ENCODE results near the gene SMG1.
"Not testable (repeated sequence)": the region's sequence is repeated elsewhere in the genome, so short reads cannot be mapped to it uniquely, and the experiment has no call there.

Gene SMG1

DNA sequence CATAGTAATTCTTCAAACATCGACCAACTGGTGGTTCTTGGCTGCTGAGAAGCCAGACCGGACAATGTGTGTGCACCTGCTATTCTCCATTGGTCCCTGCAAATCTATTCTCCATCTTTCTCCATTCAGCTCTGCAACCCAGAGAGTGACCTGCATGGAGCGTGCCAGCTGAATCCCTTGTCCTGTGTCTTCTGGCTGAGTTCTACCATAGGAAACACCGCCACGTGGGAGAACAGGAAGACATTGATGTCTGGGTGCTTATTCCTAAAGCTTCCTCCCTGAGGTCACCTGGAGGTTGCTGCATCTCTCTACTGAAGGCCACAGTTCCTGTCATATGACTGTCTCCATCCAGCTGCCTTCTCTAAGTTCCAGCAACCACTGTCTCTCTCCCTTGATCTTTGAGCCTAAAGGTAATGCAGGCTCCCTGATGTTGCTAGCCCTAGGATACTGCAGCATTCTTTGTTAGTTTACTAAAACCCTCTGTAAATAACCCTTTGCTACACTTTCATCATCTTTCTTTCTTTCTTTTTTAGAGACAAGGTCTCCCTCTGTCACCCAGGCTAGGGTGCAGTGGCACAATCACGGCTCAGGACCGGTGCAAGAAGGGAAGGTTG is 10.6 kb upstream of the SMG1 start:
- TF ChIP-seq CTCF (IDR thresholded peaks at IDR 0.05; ENCODE audit: control extremely low read depth, extremely low read depth, low read depth, missing control alignments) = no peak
- POLR2A ChIA-PET = no interaction called here
- no peak for DNase-seq (ENCODE audit: extremely low spot score)
- CTCF ChIA-PET = interaction anchor here (2.7 kb wide), 1 partner anchor 9 kb away, joined by 9 read pairs; no protein-coding TSS in a partner anchor

GRCh38 chr16:18933501-18933900 is 7.3 kb upstream of the SMG1 start:
- ChIA-PET CTCF (interaction anchor here (1.2 kb wide), 2 partner anchors 10 to 18 kb away, joined by 3 read pairs; no protein-coding TSS in a partner anchor), POLR2A (no interaction called here)
- no peak for TF ChIP-seq CTCF (IDR thresholded peaks at IDR 0.05; ENCODE audit: control extremely low read depth, extremely low read depth, low read depth, missing control alignments)
- no peak for DNase-seq (ENCODE audit: extremely low spot score)

DNA sequence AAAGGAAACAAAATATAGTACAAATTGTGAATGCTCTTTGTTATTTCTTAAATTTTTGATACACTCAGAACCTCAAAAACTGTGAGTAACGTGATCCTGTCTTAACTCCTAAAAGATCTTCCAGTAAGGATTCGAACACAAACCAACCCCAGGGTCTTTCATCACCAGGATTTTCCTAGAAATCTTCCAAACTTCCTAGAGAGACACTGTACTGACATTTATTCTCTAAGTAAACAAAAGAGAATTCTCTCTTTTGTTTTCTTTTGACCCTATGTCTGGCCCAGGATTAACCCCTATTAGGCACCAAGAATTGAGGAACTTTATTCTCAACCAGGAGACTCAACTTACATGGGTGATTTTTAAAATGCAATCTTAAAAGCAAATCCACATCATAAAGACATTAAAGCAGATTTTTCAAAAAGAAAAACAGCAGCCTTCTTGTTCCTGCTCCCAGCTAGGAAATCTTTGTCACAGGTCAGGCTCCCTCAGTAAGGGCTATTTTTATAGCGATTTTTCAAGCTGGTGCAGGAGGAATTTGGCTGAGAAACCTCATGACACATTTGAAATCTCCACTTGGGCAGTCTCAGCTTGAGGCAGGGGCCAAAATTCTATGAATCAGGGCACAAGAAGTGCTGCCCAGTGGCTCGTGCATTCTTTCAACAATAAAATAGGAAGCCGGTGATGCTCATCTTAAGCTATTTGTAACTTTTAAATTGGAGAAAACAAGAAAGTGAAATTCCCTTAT is 6.2 kb upstream of the SMG1 start:
- TF ChIP-seq CTCF (IDR thresholded peaks at IDR 0.05; ENCODE audit: control extremely low read depth, extremely low read depth, low read depth, missing control alignments) = no peak
- no peak for DNase-seq (ENCODE audit: extremely low spot score)
- ChIA-PET CTCF (interaction anchor here (1.0 to 1.3 kb wide), 3 partner anchors 19 to 131 kb away, joined by 3 to 4 read pairs (median 3); partner anchors contain the start of gene ARL6IP1), POLR2A (no interaction called here)

DNA sequence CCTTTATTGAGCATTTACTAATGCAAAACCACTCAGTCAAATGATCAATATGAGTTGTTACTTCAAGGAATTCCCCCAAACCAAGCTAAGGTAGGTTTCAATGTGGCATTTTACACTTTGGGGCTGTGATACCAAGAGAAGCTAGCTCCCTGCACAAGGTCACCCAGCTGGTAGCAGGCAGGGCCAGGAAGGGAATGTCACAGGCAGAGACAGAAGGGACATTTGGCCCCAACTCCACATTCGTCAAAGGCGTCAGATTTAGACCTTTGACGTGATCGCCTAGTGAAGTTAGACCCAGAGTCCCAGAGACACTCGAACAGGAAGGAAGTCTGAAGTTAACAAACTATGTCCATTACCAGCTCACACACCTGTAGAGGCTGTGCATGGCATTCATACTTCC is 5.5 kb upstream of the SMG1 start:
- CTCF ChIA-PET = interaction anchor here (1.3 kb wide), 1 partner anchor 38 kb away, joined by 3 read pairs; no protein-coding TSS in a partner anchor
- POLR2A ChIA-PET = no interaction called here
- TF ChIP-seq CTCF (IDR thresholded peaks at IDR 0.05; ENCODE audit: control extremely low read depth, extremely low read depth, low read depth, missing control alignments) = no peak
- DNase-seq (ENCODE audit: extremely low spot score) = no peak

GRCh38 chr16:18930095-18930494 is 3.9 kb upstream of the SMG1 start:
- CTCF ChIA-PET = interaction anchor here (0.7 kb wide), 1 partner anchor 101 kb away, joined by 3 read pairs; no protein-coding TSS in a partner anchor
- POLR2A ChIA-PET; DNase-seq (ENCODE audit: extremely low spot score): not testable (repeated sequence)

DNA sequence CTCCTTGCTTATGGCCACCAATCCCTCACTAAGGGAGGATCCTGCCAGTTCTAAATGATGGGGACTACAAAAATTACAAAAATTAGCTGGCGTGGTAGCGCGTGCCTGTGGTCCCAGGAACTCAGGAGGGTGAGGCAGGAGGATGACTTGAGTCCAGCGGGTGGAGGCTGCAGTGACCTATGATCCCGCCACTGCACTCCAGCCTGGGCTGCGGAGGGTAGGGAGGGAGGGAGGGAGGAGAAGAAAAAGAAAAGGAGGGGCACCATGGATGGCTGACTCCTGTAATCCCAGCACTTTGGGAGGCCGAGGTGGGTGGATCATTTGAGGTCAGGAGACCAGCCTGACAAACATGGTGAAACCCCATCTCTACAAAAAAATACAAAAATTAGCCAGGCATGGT is 1.9 kb upstream of the SMG1 start:
- DNase-seq (ENCODE audit: extremely low spot score); CTCF ChIA-PET; POLR2A ChIA-PET: not testable (repeated sequence)

- POLR2A ChIA-PET = interaction anchor here (1.0 to 2.0 kb wide), 2 partner anchors 10 to 135 kb away, joined by 4 to 5 read pairs; partner anchors contain the start of gene RPS15A
- DNase-seq (ENCODE audit: extremely low spot score); CTCF ChIA-PET: not testable (repeated sequence)
Observed at GRCh38 chr16:18925215-18925985, 808 bp downstream of the SMG1 start.

DNA sequence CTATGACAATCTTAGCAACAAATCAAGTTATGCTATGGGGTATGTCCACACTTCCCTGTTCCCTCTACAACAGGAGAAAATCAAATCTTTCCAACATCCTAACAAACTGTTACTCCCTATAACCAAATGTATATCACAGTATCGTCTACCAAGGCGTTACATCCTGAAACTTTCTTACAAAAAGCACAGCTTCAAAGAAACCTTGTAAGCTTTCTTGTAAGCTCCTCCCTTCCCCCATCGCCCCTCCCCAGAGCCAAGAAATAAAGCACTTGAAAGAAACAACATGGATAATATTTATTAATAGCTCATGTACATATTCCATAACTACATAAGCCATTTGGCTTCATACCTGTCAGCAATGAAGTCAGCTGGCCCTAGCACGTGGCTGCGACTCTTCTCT is 2.3 kb downstream of the SMG1 start:
- DNase-seq (ENCODE audit: extremely low spot score); CTCF ChIA-PET; POLR2A ChIA-PET: not testable (repeated sequence)

DNA sequence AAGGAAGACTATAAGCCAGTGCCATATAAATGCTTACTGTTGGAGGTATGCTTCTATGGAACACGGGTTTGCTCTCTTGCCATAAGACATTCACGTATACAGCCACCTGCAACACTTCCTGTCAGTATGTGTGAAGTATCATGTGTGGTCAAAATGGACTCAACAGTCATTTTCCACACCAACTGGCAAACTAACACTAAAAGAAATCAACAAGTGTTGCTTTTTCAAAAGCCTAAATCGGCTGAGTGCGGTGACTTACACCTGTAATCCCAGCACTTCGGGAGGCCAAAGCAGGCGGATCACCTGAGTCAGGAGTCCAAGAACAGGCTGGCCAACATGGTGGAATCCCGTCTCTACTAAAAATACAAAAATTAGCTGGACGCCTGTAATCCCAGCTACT is 3.1 kb downstream of the SMG1 start:
- CTCF ChIA-PET; POLR2A ChIA-PET; DNase-seq (ENCODE audit: extremely low spot score): not testable (repeated sequence)

DNA sequence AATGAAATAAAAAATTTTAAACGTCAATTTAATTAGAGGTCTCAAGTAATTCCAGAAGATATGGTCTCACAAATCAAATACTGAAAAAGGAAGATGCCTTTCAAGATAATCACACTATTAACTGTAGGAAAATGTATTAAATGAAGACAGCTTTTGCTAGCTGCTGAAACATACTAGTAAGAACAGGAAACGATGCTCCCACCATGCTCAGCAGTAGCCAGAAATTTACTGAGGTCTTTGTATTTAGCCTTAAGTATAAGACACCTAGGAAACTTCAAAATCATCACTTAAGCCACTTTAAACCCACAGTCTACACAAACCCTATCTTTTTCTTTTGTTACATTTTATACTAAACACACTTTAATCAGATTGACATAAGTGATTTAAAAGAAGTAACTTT is 16.6 kb downstream of the SMG1 start:
- POLR2A ChIA-PET; DNase-seq (ENCODE audit: extremely low spot score); CTCF ChIA-PET: not testable (repeated sequence)

DNA sequence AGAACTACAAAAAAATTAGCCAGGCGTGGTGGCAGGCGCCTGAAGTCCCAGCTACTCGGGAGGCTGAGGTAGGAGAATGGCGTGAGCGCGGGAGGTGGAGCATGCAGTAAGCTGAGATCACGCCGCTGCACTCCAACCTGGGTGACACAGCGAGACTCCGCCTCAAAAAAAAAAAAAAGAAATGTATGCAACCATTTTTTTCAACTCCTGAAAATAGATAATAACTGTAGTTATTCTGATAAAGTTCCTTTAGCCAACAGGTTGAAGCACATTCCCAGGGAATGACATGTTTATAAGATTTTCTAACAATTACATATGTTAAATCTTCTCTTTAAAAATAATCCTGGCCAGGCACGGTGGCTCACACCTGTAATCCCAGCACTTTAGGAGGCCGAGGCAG is 17.5 kb downstream of the SMG1 start:
- DNase-seq (ENCODE audit: extremely low spot score); POLR2A ChIA-PET: not testable (repeated sequence)
- CTCF ChIA-PET = interaction anchor here (0.6 kb wide), 1 partner anchor 108 kb away, joined by 3 read pairs; the partner anchor contains the start of gene ARL6IP1

- not testable (repeated sequence) for DNase-seq (ENCODE audit: extremely low spot score)
- ChIA-PET CTCF (interaction anchor here (1.4 kb wide), 1 partner anchor 99 kb away, joined by 3 read pairs; no protein-coding TSS in a partner anchor), POLR2A (interaction anchor here (0.8 kb wide), 1 partner anchor 101 kb away, joined by 3 read pairs; the partner anchor contains the start of gene ARL6IP1)
Observed at GRCh38 chr16:18902778-18903177, 23.4 kb downstream of the SMG1 start.
